Measurements from ENCODE around the gene DLST.

Gene DLST

DNA sequence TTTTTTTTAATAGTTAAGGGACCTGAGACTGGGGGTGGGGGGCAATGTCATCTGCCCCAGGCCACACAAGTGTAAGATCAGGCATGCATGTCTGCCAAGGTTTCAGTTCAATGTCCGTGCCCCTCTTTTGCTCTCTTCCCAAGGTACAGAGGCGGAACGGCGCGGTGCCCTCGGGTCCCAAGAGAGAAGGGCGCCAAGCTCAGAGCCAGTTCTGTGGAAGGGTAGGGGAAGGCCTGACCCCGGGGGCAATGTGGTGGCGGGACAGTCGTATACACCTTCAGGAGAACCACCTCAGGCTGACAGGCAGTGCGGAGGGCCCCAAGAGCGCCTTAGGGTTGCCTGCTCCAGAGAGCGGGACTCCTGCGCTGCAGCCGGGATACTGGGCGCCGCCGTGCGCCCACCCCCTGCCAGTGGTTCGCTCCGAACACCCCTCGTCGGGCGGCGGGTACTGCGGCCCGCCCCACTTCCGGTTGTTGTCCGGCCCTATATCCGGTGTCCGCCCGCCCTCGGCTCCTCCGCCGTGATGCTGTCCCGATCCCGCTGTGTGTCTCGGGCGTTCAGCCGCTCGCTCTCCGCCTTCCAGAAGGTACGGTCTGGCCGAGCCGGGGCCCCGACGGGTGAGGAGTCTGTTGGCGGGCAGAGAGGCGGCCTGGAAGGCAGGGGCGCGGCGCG is at the start of gene DLST:
Gene DLST (plus strand): TSS at position 486 of the 672 bp plus-strand sequence. CDS start 38 bp downstream, at position 524.
- DNase-seq = peak; percentile 88

GRCh38 chr14:74832849-74833248 is 48.9 kb upstream of the DLST start:
- no peak for DNase-seq

GRCh38 chr14:74834692-74835392 is 46.9 kb upstream of the DLST start:
- DNase-seq = no peak

DNA sequence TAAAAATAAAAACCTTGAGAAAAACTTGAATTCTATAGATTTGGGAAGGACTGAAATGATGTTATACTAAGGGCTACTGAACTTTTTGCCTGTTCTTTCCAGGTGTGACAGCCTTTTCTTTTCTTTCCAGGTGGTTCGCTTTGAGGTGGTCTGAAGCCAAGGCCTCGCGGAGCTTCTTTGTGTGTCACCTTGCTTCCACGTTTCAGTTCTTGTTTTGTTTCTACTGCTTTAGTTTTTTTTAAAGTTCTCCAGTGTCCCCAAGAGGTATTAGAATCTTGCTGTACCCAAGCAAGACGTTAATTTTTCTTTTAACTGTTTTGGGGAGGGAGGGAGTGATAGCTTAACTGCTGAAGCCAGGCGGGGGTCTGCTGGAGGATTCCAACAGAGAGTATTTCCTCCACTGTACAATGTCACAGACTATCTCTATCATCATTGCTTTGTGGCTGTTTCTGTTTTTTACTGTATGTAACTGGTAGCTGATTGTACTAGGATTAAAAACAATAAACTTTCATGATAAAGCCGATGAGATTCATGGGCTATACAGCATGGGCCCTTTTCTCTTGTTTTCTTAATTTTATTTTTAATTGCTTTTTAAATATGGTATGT is 46.0 kb upstream of the DLST start:
- DNase-seq = no peak

GRCh38 chr14:74836251-74836960 is 45.3 kb upstream of the DLST start:
- no peak for DNase-seq

GRCh38 chr14:74838166-74838565 is 43.5 kb upstream of the DLST start:
- no peak for DNase-seq

GRCh38 chr14:74840603-74841030 is 41.1 kb upstream of the DLST start:
- DNase-seq = no peak

DNA sequence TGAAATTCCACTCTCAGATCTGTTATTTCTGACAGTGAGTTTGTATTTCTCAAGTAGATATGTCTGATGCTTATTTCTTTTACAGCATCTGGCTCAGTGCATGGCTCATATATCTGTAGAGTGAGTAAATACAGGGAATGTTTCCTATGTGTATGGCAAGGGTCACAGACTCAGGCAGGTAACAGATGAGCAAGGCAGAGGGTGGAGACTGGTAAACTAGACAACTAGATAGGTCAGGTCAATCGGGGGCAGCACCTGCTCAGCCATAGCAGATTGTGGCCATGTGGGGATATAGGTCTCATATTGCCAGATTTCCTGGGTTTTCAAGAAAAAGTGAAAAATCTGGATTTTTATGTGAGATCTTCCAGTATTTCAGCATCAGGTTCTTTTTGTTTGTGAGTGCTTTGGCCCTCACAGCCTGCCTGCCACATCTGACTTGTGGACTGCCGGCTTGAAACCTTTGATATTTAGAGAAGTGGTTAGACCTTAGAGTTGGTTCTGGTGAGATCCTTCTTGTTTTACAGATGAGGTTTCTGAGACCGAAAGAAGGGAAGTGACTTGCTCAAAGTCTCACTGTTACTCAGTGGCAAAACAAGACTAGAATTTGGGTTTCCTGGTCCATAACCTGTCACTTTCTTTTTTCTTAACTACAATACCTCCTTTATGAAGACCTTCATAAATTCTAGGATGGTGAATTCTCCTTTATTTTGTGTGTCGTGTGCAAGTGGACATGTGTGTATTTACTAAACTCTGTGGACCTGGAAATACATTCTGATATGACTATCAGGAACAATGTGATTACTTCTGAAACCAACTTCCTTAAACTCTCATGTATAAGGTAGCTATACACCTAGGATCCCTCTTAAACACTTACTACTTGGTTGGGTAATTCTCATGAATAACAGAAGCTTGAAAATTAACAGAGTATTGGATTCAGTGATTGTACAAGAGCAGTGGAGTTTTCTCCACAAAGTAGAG is 40.2 kb upstream of the DLST start:
- no peak for DNase-seq

GRCh38 chr14:74843653-74844052 is 38.1 kb upstream of the DLST start:
- DNase-seq = no peak

DNA sequence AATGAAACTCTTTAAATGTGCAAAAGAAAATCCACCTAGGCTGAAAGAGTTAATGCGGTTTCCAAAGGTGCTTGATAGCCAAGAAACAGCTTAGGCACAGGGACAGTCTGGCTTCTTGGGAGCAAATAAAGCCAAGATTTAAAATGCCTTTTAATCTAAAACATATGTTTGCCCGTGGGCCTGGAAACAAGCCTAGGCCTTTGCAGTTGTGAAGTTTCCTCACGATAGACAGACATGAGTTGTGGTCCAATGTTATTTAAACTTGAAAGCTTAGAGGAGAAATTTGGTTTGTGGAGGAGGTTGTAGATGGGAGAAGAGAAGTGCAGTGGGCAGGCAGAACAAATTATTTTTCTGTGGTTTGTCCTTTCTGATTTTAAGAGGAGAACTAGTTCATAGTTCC is 35.5 kb upstream of the DLST start:
- DNase-seq = no peak

GRCh38 chr14:74846968-74847665 is 34.6 kb upstream of the DLST start:
- DNase-seq = no peak

GRCh38 chr14:74848768-74849167 is 32.9 kb upstream of the DLST start:
- no peak for DNase-seq

DNA sequence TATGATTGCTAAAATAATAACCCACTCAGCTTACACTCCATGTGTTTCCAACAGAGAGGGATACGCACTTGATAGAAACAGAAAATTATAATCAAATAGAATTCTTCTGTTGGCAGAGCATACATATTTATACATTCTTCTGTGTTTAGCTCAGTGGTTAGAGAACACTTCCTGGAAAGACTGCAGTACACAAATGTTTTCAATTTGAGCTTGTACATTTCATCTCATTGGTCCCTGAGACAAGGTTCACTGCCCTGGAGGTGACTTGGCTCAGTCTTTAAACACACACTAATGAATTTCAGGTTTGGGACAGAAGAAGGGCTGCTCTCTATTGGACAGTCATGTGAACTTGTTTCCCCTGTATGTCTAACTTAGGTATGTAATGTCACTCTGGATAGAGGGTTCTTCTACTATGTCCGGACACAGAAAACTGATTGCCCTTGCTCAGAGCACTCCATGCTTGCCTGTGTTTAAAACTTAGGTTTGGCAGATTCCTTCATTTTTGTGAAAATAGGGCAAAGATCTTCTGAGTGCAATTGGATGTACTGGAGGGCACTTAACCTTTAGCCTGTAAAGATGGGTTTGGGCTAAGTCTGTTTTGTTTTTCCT is 28.7 kb upstream of the DLST start:
- DNase-seq = no peak

DNA sequence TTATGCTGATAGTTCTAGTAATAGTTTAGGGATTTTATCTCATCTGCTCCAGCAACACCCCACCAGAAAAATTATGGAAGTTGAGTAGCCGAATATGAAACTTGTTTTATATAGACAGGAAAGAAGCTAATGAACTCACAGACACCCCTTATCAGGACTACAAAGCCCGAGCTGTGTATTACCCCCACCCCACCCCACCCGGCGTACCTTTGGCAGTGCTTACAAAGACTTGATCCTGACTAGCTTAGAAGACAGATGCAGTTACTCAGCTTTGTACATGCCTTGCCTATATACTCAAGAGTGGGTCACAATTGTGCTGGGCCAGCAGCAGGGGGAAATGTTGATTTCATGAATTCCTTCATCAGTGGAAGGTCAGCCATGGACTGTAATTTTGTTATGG is 28.1 kb upstream of the DLST start:
- DNase-seq = no peak

DNA sequence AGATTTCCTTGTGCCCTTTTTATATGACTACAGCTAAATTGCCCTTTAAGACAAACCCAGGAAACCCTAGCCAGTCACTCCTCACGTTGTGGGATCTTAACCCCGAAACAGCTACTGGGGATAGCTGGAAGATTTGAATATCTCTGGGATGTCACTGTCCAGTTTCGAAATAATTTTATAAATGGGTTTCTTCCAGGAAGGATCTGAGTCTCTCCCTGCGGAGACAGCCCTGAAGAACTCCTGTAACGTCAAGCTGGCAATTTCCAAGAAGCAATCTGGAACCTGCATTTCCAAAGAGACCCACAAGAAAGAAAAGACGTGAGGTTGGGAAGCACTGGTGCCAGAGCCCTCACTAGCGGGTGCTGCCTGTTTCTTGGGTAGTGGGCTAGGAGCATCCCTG is 26.7 kb upstream of the DLST start:
- DNase-seq = no peak

- no peak for DNase-seq
Observed at GRCh38 chr14:74855945-74856344, 25.8 kb upstream of the DLST start.

DNA sequence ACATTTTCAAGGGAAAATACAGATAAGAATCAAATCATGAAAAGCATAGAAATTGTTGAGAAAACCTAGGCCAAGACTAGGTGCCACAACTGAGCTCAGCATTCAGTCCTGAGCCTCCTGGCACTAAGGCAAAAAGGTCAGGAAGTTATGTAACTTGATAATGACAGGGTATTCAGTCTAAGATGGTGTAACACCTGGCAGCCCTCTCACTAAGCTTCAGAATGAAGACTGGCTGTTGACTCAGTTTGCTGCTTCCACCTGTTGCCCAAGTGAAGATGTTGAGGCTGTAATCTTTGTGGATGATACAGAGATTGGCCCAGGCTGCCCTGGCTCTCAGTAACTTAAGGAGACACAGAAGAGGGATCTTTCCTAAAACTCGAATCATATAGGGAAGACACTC is 25.4 kb upstream of the DLST start:
- DNase-seq = no peak

GRCh38 chr14:74858022-74858421 is 23.7 kb upstream of the DLST start:
- no peak for DNase-seq

DNA sequence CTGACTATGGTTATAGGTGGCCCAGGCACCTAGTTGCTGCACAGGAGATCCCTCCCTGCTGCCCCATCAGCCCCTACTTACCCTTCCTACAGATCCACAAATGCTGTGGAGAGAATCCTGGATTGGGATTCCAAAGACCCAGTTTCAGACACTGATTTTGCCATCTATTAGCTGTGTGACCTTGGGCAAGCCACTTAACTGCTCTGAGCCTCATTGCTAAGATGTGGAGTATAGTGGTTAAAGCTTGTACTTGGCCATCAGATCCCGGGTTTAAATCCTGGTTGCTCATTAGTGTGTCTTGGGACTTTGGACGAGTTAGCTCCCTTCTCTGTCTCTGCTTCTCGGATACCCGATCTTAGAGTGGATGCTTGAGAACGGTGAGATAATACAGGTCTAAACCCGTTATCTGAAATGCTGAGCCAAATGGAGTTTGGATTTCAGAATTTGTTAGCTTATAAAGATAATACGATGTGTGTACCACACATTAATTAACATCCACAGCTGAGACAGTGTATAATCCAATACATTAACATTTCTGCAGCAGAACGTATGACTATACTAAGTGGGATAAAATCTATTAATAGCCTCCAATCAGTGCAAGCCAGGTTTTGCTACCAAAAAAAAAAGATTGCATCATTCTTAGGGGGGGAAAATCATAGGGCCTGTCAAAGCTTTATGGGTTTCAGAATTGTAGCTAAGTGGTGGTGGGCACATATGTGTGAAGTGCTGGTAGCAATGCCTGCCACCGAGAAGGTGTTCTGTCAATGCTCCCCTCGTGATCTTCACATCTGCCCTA is 21.8 kb upstream of the DLST start:
- DNase-seq = no peak

Measured in T1000 (cell line).